GM23338 (cell line): ENCODE measurements around the gene ARHGAP12. TPM values are rescaled to one million over a fixed set of nuclear protein-coding genes. Genes with fewer than 3 reads are reported as not detected.

ENCODE experiments used
- ATAC-seq: fragments of 200-7000 bp; cut with Tn5 transposase; 3 replicates; pipeline ENCODE4 v1.9.1; 2020
- DNase-seq: peaks from one replicate; pipeline ENCODE4 v3.0.0-alpha.2; 2015; ENCODE audit warnings: low spot score
- H2AFZ ChIP-seq: fragments of 200-600 bp; sonication (generic); 2 replicates; pipeline ENCODE4 v1.8.0; 2016; ENCODE audit warnings: antibody characterized with exemption, mild to moderate bottlenecking, moderate library complexity
- H3F3A ChIP-seq: fragments of 200-600 bp; sonication (generic); replicated peaks from 2 replicates; pipeline ENCODE4 v1.8.0; 2017; ENCODE audit warnings: antibody characterized with exemption, mixed run types, low read depth
- H3K27ac ChIP-seq: fragments of 200-600 bp; sonication (generic); 2 replicates; pipeline ENCODE4 v1.6.1; 2016; ENCODE audit warnings: low read depth
- H3K27me3 ChIP-seq: fragments of 200-600 bp; sonication (generic); 2 replicates; pipeline ENCODE4 v1.8.0; 2016; ENCODE audit warnings: mild to moderate bottlenecking, mixed run types, moderate library complexity; ENCODE audit not compliant: insufficient read depth
- H3K36me3 ChIP-seq: fragments of 200-600 bp; sonication (generic); 2 replicates; pipeline ENCODE4 v1.8.0; 2016; ENCODE audit warnings: mild to moderate bottlenecking; ENCODE audit not compliant: insufficient read depth
- H3K4me1 ChIP-seq: fragments of 200-600 bp; sonication (generic); 2 replicates; pipeline ENCODE4 v1.8.0; 2016; ENCODE audit warnings: mild to moderate bottlenecking, moderate library complexity; ENCODE audit not compliant: insufficient read depth
- H3K4me2 ChIP-seq: fragments of 200-600 bp; sonication (generic); 2 replicates; pipeline ENCODE4 v1.7.1; 2017; ENCODE audit warnings: mixed run types
- H3K4me3 ChIP-seq: fragments of 200-600 bp; sonication (generic); 2 replicates; pipeline ENCODE4 v1.6.1; 2016; ENCODE audit warnings: mixed run types
- H3K79me2 ChIP-seq: fragments of 200-600 bp; sonication (generic); replicated peaks from 2 replicates; pipeline ENCODE4 v1.8.0; 2017; ENCODE audit warnings: mild to moderate bottlenecking; ENCODE audit not compliant: insufficient read depth
- H3K9me2 ChIP-seq: fragments of 200-600 bp; sonication (generic); 2 replicates; pipeline ENCODE4 v1.8.0; 2017; ENCODE audit not compliant: insufficient read depth
- H4K20me1 ChIP-seq: fragments of 200-600 bp; sonication (generic); replicated peaks from 2 replicates; pipeline ENCODE4 v1.8.0; 2017; ENCODE audit warnings: mild to moderate bottlenecking; ENCODE audit not compliant: insufficient read depth
- H3K27ac Mint-ChIP-seq: 2 replicates; pipeline ENCODE4 v1.8.0; 2020; ENCODE audit warnings: inconsistent platforms, mild to moderate bottlenecking, moderate library complexity, mixed read lengths
- H3K27me3 Mint-ChIP-seq: 3 replicates; pipeline ENCODE4 v1.8.0; 2022; ENCODE audit warnings: low read depth, mild to moderate bottlenecking, moderate library complexity, mixed read lengths, inconsistent platforms; ENCODE audit not compliant: insufficient read depth, poor library complexity
- H3K36me3 Mint-ChIP-seq: 3 replicates; pipeline ENCODE4 v1.8.0; 2021; ENCODE audit warnings: low read depth, mild to moderate bottlenecking, inconsistent platforms, moderate library complexity, mixed read lengths
- H3K4me1 Mint-ChIP-seq: 3 replicates; pipeline ENCODE4 v1.8.0; 2020; ENCODE audit warnings: mild to moderate bottlenecking, inconsistent platforms, mixed read lengths
- H3K4me3 Mint-ChIP-seq: 3 replicates; pipeline ENCODE4 v1.8.0; 2021; ENCODE audit warnings: moderate library complexity, mild to moderate bottlenecking, inconsistent platforms, mixed read lengths
- H3K9me3 Mint-ChIP-seq: 3 replicates; pipeline ENCODE4 v1.8.0; 2020; ENCODE audit warnings: moderate library complexity, mild to moderate bottlenecking, inconsistent platforms, mixed read lengths
- CREB1 ChIP-seq: fragments of 250-450 bp; sonication (Bioruptor Pico); IDR thresholded peaks from 2 replicates; pipeline ENCODE4 v1.5.0; 2020; ENCODE audit warnings: low read depth, mild to moderate bottlenecking, moderate library complexity
- EZH2 ChIP-seq: fragments of 200-600 bp; sonication (generic); IDR thresholded peaks from one replicate; pipeline ENCODE4 v1.8.0; 2017; ENCODE audit warnings: antibody characterized with exemption, mild to moderate bottlenecking, low read depth; ENCODE audit not compliant: unreplicated experiment
- EZH2phosphoT487 ChIP-seq: fragments of 200-600 bp; sonication (generic); IDR thresholded peaks from one replicate; pipeline ENCODE4 v1.8.1; 2018; ENCODE audit warnings: antibody characterized with exemption; ENCODE audit not compliant: unreplicated experiment
- JUNB ChIP-seq: IDR thresholded peaks from one replicate; pipeline ENCODE4 v1.6.1; 2016; ENCODE audit warnings: antibody characterized with exemption; ENCODE audit not compliant: unreplicated experiment
- NANOG ChIP-seq: IDR thresholded peaks from 2 replicates; pipeline ENCODE4 v1.6.1; 2016; ENCODE audit warnings: antibody characterized with exemption, borderline replicate concordance
- POLR2AphosphoS5 ChIP-seq: IDR thresholded peaks from 2 replicates; pipeline ENCODE4 v1.6.1; 2016; ENCODE audit warnings: antibody characterized with exemption, low read depth
- STAT1 ChIP-seq: IDR thresholded peaks from one replicate; pipeline ENCODE4 v1.6.1; 2016; ENCODE audit warnings: antibody characterized with exemption; ENCODE audit not compliant: unreplicated experiment
- ZNF114 ChIP-seq: fragments of 250-450 bp; sonication (Bioruptor Pico); IDR thresholded peaks from 2 replicates; pipeline ENCODE4 v1.5.0; 2020; ENCODE audit warnings: mild to moderate bottlenecking, moderate library complexity
- ZNF331 ChIP-seq: fragments of 250-450 bp; sonication (Bioruptor Pico); IDR thresholded peaks from 2 replicates; pipeline ENCODE4 v1.5.0; 2020; ENCODE audit warnings: low read depth, mild to moderate bottlenecking, moderate library complexity
- polyA plus RNA-seq: library from polyadenylated mRNA; unstranded; fragments of >200 nt; fragmentation: Nextera tagmentation; extraction: Ambion mirVana; gene quantifications from 2 replicates; pipeline ENCODE4 v1.2.1, GENCODE V29; 2016
- total RNA-seq: library from RNA; depleted of rRNA; stranded (reverse); fragments of >200 nt; shearing (Covaris generic); gene quantifications from 2 replicates; pipeline ENCODE4 v1.2.3, GENCODE V29; 2014
- TF ChIP-seq, protein P1 (sequence below): fragments of 250-450 bp; sonication (Bioruptor Pico); IDR thresholded peaks from 2 replicates; pipeline ENCODE4 v1.5.0; 2020; ENCODE audit warnings: mild to moderate bottlenecking, moderate library complexity
- TF ChIP-seq, protein P2 (sequence below): IDR thresholded peaks from one replicate; pipeline ENCODE4 v1.6.1; 2018; ENCODE audit warnings: antibody characterized with exemption; ENCODE audit not compliant: unreplicated experiment
- TF ChIP-seq, protein P3 (sequence below), 2 experiments: fragments of 200-600 bp in 1 of 2; sonication (generic) in 1 of 2; conservative IDR thresholded peaks; 2 replicates each; pipeline versions ENCODE4 v1.5.1 to v1.6.1; 2016 to 2017; ENCODE audit warnings: antibody characterized with exemption in 2 of 2, low read depth in 2 of 2, mild to moderate bottlenecking in 2 of 2, moderate library complexity in 1 of 2
- TF ChIP-seq, protein P4 (sequence below): IDR thresholded peaks from 2 replicates; pipeline ENCODE4 v1.6.1; 2016; ENCODE audit warnings: antibody characterized with exemption

ARHGAP12 gene
- total and polyA plus RNA-seq, 2 experiments from 2014 or later = 27.5 to 50.7 TPM

DNA sequence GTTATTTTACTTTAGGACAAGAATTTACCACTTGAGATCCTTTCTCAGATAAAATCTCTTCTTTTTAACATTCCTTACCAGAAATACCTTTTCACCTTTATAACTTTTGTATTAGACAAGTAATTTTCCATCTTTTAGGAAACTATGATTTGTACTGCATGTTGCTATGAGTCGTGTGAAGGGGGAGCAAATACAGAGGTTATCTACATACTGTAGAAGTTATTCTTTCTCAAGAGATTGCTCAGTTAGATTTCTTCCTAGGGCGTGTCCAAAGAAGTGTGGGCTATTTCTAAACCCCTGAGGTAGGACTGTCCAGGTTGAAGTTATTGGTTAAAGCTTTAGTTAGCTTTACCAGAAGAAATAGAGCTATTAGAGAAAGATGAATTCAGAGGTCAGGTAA, 30.2 kb upstream of the ARHGAP12 start:
- H3K27me3 ChIP-seq = no peaks in the 10 kb centered on the region
- H3K4me1 ChIP-seq = no peaks in the 10 kb centered on the region
- ATAC-seq (no peak), DNase-seq (no peak)
- H3K4me2 ChIP-seq = no peak overlapping the region
- 0 out of 2 replicates have a peak, but pooled peaks cover 2% of the 10 kb centered on the region for H3K9me2 ChIP-seq
- no peaks in the 10 kb centered on the region for H3K79me2 ChIP-seq
- no peaks in the 10 kb centered on the region; the same call in 1 of the 2 replicates for H4K20me1 ChIP-seq
- no peaks in the 10 kb centered on the region for H3F3A ChIP-seq
- no peak overlapping the region for H3K4me3 ChIP-seq
- no peaks in the 10 kb centered on the region for H3K36me3 ChIP-seq
- Mint-ChIP-seq H3K9me3 (peaks cover 26% of the 10 kb centered on the region), H3K4me3 (no peak overlapping the region), H3K27me3 (no peaks in the 10 kb centered on the region), H3K4me1 (no peaks in the 10 kb centered on the region; the same call in 2 of the 3 replicates), H3K27ac (no peak overlapping the region), H3K36me3 (peaks cover 24% of the 10 kb centered on the region)
- TF ChIP-seq NANOG (no peak), ZNF114 (CRISPR knock-in tag) (no peak), CREB1 (no peak), POLR2AphosphoS5 (no peak), STAT1 (no peak), ZNF331 (CRISPR knock-in tag) (no peak), EZH2 (no peak), EZH2phosphoT487 (no peak), JUNB (no peak)
- TF ChIP-seq, protein P1, sequence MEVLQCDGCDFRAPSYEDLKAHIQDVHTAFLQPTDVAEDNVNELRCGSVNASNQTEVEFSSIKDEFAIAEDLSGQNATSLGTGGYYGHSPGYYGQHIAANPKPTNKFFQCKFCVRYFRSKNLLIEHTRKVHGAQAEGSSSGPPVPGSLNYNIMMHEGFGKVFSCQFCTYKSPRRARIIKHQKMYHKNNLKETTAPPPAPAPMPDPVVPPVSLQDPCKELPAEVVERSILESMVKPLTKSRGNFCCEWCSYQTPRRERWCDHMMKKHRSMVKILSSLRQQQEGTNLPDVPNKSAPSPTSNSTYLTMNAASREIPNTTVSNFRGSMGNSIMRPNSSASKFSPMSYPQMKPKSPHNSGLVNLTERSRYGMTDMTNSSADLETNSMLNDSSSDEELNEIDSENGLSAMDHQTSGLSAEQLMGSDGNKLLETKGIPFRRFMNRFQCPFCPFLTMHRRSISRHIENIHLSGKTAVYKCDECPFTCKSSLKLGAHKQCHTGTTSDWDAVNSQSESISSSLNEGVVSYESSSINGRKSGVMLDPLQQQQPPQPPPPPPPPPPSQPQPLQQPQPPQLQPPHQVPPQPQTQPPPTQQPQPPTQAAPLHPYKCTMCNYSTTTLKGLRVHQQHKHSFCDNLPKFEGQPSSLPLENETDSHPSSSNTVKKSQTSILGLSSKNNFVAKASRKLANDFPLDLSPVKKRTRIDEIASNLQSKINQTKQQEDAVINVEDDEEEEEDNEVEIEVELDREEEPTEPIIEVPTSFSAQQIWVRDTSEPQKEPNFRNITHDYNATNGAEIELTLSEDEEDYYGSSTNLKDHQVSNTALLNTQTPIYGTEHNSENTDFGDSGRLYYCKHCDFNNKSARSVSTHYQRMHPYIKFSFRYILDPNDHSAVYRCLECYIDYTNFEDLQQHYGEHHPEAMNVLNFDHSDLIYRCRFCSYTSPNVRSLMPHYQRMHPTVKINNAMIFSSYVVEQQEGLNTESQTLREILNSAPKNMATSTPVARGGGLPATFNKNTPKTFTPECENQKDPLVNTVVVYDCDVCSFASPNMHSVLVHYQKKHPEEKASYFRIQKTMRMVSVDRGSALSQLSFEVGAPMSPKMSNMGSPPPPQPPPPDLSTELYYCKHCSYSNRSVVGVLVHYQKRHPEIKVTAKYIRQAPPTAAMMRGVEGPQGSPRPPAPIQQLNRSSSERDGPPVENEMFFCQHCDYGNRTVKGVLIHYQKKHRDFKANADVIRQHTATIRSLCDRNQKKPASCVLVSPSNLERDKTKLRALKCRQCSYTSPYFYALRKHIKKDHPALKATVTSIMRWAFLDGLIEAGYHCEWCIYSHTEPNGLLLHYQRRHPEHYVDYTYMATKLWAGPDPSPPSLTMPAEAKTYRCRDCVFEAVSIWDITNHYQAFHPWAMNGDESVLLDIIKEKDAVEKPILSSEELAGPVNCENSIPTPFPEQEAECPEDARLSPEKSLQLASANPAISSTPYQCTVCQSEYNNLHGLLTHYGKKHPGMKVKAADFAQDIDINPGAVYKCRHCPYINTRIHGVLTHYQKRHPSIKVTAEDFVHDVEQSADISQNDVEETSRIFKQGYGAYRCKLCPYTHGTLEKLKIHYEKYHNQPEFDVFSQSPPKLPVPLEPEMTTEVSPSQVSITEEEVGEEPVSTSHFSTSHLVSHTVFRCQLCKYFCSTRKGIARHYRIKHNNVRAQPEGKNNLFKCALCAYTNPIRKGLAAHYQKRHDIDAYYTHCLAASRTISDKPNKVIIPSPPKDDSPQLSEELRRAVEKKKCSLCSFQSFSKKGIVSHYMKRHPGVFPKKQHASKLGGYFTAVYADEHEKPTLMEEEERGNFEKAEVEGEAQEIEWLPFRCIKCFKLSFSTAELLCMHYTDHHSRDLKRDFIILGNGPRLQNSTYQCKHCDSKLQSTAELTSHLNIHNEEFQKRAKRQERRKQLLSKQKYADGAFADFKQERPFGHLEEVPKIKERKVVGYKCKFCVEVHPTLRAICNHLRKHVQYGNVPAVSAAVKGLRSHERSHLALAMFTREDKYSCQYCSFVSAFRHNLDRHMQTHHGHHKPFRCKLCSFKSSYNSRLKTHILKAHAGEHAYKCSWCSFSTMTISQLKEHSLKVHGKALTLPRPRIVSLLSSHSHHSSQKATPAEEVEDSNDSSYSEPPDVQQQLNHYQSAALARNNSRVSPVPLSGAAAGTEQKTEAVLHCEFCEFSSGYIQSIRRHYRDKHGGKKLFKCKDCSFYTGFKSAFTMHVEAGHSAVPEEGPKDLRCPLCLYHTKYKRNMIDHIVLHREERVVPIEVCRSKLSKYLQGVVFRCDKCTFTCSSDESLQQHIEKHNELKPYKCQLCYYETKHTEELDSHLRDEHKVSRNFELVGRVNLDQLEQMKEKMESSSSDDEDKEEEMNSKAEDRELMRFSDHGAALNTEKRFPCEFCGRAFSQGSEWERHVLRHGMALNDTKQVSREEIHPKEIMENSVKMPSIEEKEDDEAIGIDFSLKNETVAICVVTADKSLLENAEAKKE = no peak
- TF ChIP-seq, protein P2, sequence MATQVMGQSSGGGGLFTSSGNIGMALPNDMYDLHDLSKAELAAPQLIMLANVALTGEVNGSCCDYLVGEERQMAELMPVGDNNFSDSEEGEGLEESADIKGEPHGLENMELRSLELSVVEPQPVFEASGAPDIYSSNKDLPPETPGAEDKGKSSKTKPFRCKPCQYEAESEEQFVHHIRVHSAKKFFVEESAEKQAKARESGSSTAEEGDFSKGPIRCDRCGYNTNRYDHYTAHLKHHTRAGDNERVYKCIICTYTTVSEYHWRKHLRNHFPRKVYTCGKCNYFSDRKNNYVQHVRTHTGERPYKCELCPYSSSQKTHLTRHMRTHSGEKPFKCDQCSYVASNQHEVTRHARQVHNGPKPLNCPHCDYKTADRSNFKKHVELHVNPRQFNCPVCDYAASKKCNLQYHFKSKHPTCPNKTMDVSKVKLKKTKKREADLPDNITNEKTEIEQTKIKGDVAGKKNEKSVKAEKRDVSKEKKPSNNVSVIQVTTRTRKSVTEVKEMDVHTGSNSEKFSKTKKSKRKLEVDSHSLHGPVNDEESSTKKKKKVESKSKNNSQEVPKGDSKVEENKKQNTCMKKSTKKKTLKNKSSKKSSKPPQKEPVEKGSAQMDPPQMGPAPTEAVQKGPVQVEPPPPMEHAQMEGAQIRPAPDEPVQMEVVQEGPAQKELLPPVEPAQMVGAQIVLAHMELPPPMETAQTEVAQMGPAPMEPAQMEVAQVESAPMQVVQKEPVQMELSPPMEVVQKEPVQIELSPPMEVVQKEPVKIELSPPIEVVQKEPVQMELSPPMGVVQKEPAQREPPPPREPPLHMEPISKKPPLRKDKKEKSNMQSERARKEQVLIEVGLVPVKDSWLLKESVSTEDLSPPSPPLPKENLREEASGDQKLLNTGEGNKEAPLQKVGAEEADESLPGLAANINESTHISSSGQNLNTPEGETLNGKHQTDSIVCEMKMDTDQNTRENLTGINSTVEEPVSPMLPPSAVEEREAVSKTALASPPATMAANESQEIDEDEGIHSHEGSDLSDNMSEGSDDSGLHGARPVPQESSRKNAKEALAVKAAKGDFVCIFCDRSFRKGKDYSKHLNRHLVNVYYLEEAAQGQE = no peak
- TF ChIP-seq, protein P3, sequence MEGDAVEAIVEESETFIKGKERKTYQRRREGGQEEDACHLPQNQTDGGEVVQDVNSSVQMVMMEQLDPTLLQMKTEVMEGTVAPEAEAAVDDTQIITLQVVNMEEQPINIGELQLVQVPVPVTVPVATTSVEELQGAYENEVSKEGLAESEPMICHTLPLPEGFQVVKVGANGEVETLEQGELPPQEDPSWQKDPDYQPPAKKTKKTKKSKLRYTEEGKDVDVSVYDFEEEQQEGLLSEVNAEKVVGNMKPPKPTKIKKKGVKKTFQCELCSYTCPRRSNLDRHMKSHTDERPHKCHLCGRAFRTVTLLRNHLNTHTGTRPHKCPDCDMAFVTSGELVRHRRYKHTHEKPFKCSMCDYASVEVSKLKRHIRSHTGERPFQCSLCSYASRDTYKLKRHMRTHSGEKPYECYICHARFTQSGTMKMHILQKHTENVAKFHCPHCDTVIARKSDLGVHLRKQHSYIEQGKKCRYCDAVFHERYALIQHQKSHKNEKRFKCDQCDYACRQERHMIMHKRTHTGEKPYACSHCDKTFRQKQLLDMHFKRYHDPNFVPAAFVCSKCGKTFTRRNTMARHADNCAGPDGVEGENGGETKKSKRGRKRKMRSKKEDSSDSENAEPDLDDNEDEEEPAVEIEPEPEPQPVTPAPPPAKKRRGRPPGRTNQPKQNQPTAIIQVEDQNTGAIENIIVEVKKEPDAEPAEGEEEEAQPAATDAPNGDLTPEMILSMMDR (conservative IDR thresholded peaks at IDR 0.05; ENCODE audit: low read depth in 2 of 2) = no peak
- TF ChIP-seq, protein P4, sequence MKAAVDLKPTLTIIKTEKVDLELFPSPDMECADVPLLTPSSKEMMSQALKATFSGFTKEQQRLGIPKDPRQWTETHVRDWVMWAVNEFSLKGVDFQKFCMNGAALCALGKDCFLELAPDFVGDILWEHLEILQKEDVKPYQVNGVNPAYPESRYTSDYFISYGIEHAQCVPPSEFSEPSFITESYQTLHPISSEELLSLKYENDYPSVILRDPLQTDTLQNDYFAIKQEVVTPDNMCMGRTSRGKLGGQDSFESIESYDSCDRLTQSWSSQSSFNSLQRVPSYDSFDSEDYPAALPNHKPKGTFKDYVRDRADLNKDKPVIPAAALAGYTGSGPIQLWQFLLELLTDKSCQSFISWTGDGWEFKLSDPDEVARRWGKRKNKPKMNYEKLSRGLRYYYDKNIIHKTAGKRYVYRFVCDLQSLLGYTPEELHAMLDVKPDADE = no peak
- H3K27ac ChIP-seq = no peak overlapping the region
- H2AFZ ChIP-seq = no peak overlapping the region
